SK-N-SH (cell line): ENCODE results near the gene HIVEP2. TPM values are rescaled to one million over a fixed set of nuclear protein-coding genes. Genes with fewer than 3 reads are reported as not detected.

Source experiments
- CTCF ChIA-PET: fragments of 300-600, 350-600 bp; formaldehyde crosslinking; extraction: SDS; loops from one replicate; lab custom pipeline; 2021; lab: Yijun Ruan, JAX
- POLR2A ChIA-PET: fragments of 350-600 bp; sonication (Branson Sonifier 250); formaldehyde crosslinking; extraction: SDS; loops from one replicate; lab custom pipeline; 2020; ENCODE audit warnings: antibody characterized with exemption, inconsistent platforms; lab: Yijun Ruan, JAX
- DNase-seq: peaks from one replicate; pipeline ENCODE4 v3.0.0; 2012
- H2AFZ ChIP-seq: fragments of 200-600 bp; sonication (generic); 2 replicates; pipeline ENCODE4 v1.8.1; 2016; ENCODE audit warnings: antibody characterized with exemption, mild to moderate bottlenecking, low read depth
- H3F3A ChIP-seq: fragments of 200-600 bp; sonication (generic); replicated peaks from 2 replicates; pipeline ENCODE3; 2016; ENCODE audit warnings: antibody characterized with exemption, mild to moderate bottlenecking; ENCODE audit not compliant: insufficient read depth
- H3K27ac ChIP-seq, 2 experiments: fragments of 200-500 bp in 1 of 2; fragments of 200-600 bp in 1 of 2; sonication (Bioruptor generic) in 1 of 2; sonication (generic), shearing (Covaris generic) in 1 of 2; 2 replicates each; pipeline versions ENCODE4 v1.5.1 to v1.6.1; 2014 to 2016; ENCODE audit warnings: low read depth in 2 of 2, inconsistent platforms in 1 of 2, low read length in 1 of 2, mild to moderate bottlenecking in 1 of 2, mixed read lengths in 1 of 2
- H3K27me3 ChIP-seq: fragments of 200-600 bp; sonication (generic), shearing (Covaris generic); 2 replicates; pipeline ENCODE4 v1.6.1; 2016; ENCODE audit warnings: mixed run types; ENCODE audit not compliant: insufficient read depth
- H3K36me3 ChIP-seq, 2 experiments: fragments of 200-500 bp in 1 of 2; fragments of 200-600 bp in 1 of 2; sonication (Bioruptor generic) in 1 of 2; sonication (generic) in 1 of 2; replicated peaks in 1 of 2; 2 replicates each; pipeline versions ENCODE3 to v1.5.1; 2014 to 2016; ENCODE audit warnings: low read length in 1 of 2, mild to moderate bottlenecking in 1 of 2; ENCODE audit not compliant: insufficient read depth in 2 of 2, control insufficient read depth in 1 of 2
- H3K4me1 ChIP-seq, 2 experiments: fragments of 200-500 bp in 1 of 2; fragments of 200-600 bp in 1 of 2; sonication (Bioruptor generic) in 1 of 2; sonication (generic), shearing (Covaris generic) in 1 of 2; 2 replicates each; pipeline versions ENCODE4 v1.5.1 to v1.6.1; 2014 to 2016; ENCODE audit warnings: low read depth in 1 of 2, low read length in 1 of 2, mixed run types in 1 of 2; ENCODE audit not compliant: insufficient read depth in 2 of 2, control insufficient read depth in 1 of 2
- H3K4me2 ChIP-seq: fragments of 200-600 bp; sonication (generic), shearing (Covaris generic); 2 replicates; pipeline ENCODE4 v1.6.1; 2017; ENCODE audit warnings: mixed run types
- H3K4me3 ChIP-seq, 2 experiments: fragments of 200-500 bp in 1 of 2; fragments of 200-600 bp in 1 of 2; sonication (Bioruptor generic) in 1 of 2; sonication (generic), shearing (Covaris generic) in 1 of 2; 2 replicates each; pipeline versions ENCODE4 v1.5.1 to v1.8.1; 2014 to 2016; ENCODE audit warnings: low read depth in 2 of 2, inconsistent platforms in 1 of 2, low read length in 1 of 2, mild to moderate bottlenecking in 1 of 2, mixed read lengths in 1 of 2, moderate library complexity in 1 of 2
- H3K79me2 ChIP-seq: fragments of 200-600 bp; sonication (generic); 2 replicates; pipeline ENCODE4 v1.8.1; 2017; ENCODE audit warnings: mild to moderate bottlenecking; ENCODE audit not compliant: insufficient read depth
- H3K9ac ChIP-seq: fragments of 200-600 bp; sonication (generic); 2 replicates; pipeline ENCODE4 v1.6.1; 2017; ENCODE audit warnings: mixed run types
- H3K9me2 ChIP-seq: fragments of 200-600 bp; sonication (generic); 2 replicates; pipeline ENCODE4 v1.6.1; 2017; ENCODE audit warnings: mixed run types
- H3K9me3 ChIP-seq: fragments of 200-600 bp; sonication (generic); 2 replicates; pipeline ENCODE4 v1.6.1; 2017; ENCODE audit warnings: mixed run types, mild to moderate bottlenecking, moderate library complexity
- H4K20me1 ChIP-seq: fragments of 200-600 bp; sonication (generic); 2 replicates; pipeline ENCODE4 v1.6.1; 2017; ENCODE audit warnings: mild to moderate bottlenecking, mixed run types; ENCODE audit not compliant: insufficient read depth
- GABPA ChIP-seq: IDR thresholded peaks from 2 replicates; pipeline ENCODE4 v1.4.0; 2012; ENCODE audit warnings: low read depth, mild to moderate bottlenecking
- WGBS: methylation state at CpG from one replicate; pipeline ENCODE4 v1.1.6; 2017; ENCODE audit warnings: low lambda C conversion rate; 5-methylcytosine and 5-hydroxymethylcytosine counted together
- polyA plus RNA-seq, 3 experiments: library from polyadenylated mRNA; depleted of rRNA; stranded (reverse); fragments of >200 nt; gene quantifications; 2 replicates each; pipeline ENCODE4 v1.2.3, GENCODE V29; 2012
- TF ChIP-seq, protein P1 (sequence below): IDR thresholded peaks from 2 replicates; pipeline ENCODE4; 2012
- TF ChIP-seq, protein P2 (sequence below): IDR thresholded peaks from 2 replicates; pipeline ENCODE4 v1.6.1; 2012; ENCODE audit warnings: mild to moderate bottlenecking, low read depth, low read length, moderate library complexity
- TF ChIP-seq, protein P3 (sequence below): fragments of 200-600 bp; sonication (generic); IDR thresholded peaks from 2 replicates; pipeline ENCODE4 v1.6.1; 2017; ENCODE audit warnings: antibody characterized with exemption, mild to moderate bottlenecking, moderate library complexity

HIVEP2 gene
- polyA plus RNA-seq, 1 of the 3 experiments (the other 2 are of a cell fraction), result 2.5 TPM

DNA sequence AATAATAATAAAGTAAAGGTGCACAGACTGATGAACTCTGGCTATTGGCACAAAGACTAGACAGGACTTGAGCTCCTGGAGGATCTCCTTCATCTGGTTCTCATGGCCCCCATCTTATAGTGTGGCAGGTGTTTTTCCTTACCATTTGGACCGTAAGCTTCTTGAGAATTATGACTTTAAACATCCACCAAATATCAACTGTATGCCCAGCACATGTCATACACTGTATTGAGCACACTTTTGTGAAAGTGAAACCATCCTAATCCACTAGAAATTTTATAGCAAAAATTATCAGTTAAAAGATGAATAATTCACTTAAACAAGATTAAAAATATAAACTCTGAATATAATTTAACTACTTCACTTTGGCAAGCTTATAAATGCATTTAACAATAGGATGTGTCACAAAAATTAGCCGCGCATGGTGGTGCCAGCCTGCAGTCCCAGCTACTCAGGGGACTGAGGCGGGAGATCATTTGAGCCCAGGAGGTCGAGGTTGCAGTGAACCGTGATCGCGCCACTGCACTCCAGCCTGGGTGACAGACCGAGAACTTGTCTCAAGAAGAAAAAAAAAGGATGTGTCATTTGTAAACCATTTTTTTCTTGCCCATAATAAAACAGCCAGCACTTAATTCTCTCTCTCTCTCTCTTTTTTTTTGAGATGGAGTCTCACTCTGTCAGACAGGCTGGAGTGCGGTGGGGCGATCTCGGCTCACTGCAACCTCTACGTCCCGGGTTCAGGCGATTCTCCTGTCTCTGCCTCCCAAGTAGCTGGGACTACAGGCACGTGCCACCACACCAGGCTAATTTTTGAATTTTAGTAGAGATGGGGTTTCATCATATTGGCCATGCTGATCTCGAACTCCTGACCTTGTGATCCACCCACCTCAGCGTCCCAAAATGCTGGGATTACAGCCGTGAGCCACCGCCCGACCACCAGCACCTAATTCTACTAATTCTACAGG is 9.1 kb downstream of the HIVEP2 start:
- Histone ChIP-seq H3K4me3 (no peak overlapping the region), H3K36me3 (no peaks in the 10 kb centered on the region), H3K27me3 (no peaks in the 10 kb centered on the region), H3K27ac (no peak overlapping the region), H3K4me2 (no peak overlapping the region), H4K20me1 (no peaks in the 10 kb centered on the region), H2AFZ (no peak overlapping the region), H3K4me1 (peaks cover 0 to 8% of the 10 kb centered on the region in 2 experiments; a peak in 2 of 4 replicates), H3K9me3 (no peaks in the 10 kb centered on the region), H3K9me2 (no peaks in the 10 kb centered on the region), H3K79me2 (peaks cover 88% of the 10 kb centered on the region), H3F3A (no peaks in the 10 kb centered on the region), H3K9ac (no peak overlapping the region)
- 96% methylated on average over 21 of the region's 21 CpGs for WGBS
- TF ChIP-seq, protein P1, sequence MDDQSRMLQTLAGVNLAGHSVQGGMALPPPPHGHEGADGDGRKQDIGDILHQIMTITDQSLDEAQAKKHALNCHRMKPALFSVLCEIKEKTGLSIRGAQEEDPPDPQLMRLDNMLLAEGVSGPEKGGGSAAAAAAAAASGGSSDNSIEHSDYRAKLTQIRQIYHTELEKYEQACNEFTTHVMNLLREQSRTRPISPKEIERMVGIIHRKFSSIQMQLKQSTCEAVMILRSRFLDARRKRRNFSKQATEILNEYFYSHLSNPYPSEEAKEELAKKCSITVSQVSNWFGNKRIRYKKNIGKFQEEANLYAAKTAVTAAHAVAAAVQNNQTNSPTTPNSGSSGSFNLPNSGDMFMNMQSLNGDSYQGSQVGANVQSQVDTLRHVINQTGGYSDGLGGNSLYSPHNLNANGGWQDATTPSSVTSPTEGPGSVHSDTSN, result no peak
- TF ChIP-seq, protein P2, sequence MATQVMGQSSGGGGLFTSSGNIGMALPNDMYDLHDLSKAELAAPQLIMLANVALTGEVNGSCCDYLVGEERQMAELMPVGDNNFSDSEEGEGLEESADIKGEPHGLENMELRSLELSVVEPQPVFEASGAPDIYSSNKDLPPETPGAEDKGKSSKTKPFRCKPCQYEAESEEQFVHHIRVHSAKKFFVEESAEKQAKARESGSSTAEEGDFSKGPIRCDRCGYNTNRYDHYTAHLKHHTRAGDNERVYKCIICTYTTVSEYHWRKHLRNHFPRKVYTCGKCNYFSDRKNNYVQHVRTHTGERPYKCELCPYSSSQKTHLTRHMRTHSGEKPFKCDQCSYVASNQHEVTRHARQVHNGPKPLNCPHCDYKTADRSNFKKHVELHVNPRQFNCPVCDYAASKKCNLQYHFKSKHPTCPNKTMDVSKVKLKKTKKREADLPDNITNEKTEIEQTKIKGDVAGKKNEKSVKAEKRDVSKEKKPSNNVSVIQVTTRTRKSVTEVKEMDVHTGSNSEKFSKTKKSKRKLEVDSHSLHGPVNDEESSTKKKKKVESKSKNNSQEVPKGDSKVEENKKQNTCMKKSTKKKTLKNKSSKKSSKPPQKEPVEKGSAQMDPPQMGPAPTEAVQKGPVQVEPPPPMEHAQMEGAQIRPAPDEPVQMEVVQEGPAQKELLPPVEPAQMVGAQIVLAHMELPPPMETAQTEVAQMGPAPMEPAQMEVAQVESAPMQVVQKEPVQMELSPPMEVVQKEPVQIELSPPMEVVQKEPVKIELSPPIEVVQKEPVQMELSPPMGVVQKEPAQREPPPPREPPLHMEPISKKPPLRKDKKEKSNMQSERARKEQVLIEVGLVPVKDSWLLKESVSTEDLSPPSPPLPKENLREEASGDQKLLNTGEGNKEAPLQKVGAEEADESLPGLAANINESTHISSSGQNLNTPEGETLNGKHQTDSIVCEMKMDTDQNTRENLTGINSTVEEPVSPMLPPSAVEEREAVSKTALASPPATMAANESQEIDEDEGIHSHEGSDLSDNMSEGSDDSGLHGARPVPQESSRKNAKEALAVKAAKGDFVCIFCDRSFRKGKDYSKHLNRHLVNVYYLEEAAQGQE, result no peak
- CTCF ChIA-PET, result interaction anchor here (0.9 to 2.8 kb wide), 2 partner anchors 7 to 19 kb away, joined by 3 to 7 read pairs; no protein-coding TSS in a partner anchor
- no peak for DNase-seq
- POLR2A ChIA-PET, result no interaction called here

DNA sequence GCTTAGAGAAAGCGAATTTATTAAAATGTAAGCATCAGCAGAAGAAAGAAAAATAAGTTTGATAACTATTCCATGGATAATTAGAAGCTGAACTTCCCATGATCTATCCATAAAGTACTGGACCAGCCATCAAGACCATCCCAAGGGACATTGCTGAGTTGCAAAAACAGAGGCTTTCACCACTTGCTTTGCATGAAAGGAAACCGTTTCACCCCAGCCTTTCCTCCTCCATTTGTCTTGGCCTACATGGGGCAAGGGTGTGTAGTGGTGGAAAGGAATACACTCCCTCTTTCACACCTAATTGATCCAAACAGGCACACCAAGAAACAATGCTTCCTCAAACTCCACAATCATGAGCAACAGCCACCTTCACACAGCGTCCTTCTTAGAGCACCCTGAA is 10.4 kb downstream of the HIVEP2 start:
- 100% methylated on average over 3 of the region's 3 CpGs for WGBS
- no peak overlapping the region for H2AFZ ChIP-seq
- H3K36me3 ChIP-seq, result no peaks in the 10 kb centered on the region
- H3K4me2 ChIP-seq, result no peak overlapping the region
- H3K27me3 ChIP-seq, result no peaks in the 10 kb centered on the region
- no peak overlapping the region for H3K27ac ChIP-seq
- TF ChIP-seq, protein P3, sequence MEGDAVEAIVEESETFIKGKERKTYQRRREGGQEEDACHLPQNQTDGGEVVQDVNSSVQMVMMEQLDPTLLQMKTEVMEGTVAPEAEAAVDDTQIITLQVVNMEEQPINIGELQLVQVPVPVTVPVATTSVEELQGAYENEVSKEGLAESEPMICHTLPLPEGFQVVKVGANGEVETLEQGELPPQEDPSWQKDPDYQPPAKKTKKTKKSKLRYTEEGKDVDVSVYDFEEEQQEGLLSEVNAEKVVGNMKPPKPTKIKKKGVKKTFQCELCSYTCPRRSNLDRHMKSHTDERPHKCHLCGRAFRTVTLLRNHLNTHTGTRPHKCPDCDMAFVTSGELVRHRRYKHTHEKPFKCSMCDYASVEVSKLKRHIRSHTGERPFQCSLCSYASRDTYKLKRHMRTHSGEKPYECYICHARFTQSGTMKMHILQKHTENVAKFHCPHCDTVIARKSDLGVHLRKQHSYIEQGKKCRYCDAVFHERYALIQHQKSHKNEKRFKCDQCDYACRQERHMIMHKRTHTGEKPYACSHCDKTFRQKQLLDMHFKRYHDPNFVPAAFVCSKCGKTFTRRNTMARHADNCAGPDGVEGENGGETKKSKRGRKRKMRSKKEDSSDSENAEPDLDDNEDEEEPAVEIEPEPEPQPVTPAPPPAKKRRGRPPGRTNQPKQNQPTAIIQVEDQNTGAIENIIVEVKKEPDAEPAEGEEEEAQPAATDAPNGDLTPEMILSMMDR, result no peak
- TF ChIP-seq GABPA, result no peak
- H3K4me3 ChIP-seq, result no peak overlapping the region
- ChIA-PET POLR2A (no interaction called here), CTCF (interaction anchor here (2.8 kb wide), 1 partner anchor 9 kb away, joined by 7 read pairs; no protein-coding TSS in a partner anchor)
- no peaks in the 10 kb centered on the region for H3K9me2 ChIP-seq
- H3K9me3 ChIP-seq, result no peaks in the 10 kb centered on the region
- no peak for DNase-seq
- H4K20me1 ChIP-seq, result no peaks in the 10 kb centered on the region
- no peak overlapping the region for H3K9ac ChIP-seq
- peaks cover 87% of the 10 kb centered on the region for H3K79me2 ChIP-seq
- peaks cover 4% of the 10 kb centered on the region for H3F3A ChIP-seq
- H3K4me1 ChIP-seq, result peaks cover 0 to 6% of the 10 kb centered on the region in 2 experiments; a peak in 2 of 4 replicates
